Right kidney (tissue), 1 donor: Measurements from ENCODE around the gene NCBP3.
"Not testable (repeated sequence)": the region's sequence is repeated elsewhere in the genome, so short reads cannot be mapped to it uniquely, and the experiment has no call there.

ENCODE experiments used
- DNase-seq: peaks from one replicate; pipeline ENCODE4 v3.0.0-alpha.2; 2016

NCBP3 gene

DNA sequence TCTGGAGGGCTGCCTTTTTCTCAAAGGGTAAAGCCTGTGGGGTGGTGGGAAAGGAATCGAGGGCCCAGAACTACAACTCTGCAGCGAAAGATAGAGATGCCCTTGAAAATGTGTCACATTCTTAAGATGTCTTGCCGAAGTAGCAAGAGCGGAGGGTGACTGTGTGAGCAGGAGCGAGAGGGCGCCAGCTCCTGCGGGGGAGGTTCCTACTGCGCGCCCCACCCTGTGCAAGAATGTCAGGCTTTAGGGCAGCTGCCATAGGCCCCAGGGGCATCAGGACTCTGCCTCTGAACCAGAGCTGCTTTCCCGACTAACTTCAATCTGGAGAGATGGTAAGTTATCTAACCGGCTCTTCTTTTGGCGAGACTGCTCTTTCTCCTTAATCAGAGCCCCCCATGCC lies 33.3 kb downstream of the NCBP3 start:
- no peak for DNase-seq

DNA sequence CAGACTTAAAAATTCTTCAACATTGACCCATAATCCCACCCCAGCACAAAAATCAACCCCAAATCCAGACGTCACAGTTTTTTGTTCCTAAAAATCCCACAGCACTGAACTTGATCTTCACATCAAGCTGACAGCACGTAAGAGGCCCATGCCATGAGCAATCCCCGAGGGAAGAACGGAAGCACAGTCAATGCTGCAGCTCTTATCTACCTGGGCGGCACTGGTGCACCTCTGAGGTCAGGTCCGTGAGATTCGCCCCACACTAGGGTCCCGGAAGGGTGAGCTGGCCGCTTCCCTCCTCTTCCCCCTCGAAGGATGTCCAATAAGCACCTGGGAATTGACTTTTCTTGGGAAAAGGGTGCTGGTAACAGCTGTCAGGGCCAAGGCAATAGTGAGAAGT lies 33.8 kb downstream of the NCBP3 start:
- DNase-seq = no peak

DNA sequence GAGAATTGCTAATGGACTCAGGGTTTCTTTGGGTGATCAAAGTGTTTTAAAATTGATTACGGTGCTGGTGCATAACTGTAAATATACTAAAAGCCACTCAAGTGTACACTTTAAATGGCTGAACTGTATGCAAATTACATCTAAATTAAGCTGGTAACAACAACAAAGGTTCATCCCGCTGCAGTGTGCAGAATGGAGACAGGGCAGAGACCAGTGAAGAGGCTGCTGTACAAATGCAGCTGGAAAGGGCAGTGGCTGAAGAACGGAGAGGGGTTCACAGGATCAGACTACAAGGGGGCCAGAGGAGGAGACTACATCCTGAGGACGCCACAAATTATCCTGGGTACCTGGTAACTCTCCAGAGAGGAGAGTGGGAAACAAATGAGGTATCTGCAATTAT lies 36.0 kb downstream of the NCBP3 start:
- no peak for DNase-seq

DNA sequence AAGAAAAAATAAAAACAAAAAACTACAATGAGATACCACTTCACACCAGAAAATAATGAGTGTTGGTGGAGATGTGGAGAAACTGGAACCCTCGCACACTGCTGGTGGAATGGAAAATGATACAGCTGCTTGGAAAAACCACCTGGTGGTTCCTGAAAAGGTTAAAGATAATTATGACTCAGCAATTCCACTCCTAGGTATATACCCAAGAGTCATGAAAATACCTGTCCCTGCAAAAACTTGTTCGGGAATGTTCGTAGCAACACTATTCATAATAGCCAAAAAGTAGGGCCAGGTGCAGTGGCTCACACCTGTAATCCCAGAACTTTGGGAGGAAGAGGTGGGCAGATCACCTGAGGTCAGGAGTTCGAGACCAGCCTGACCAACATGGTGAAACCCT lies 36.9 kb downstream of the NCBP3 start:
- no peak for DNase-seq

DNA sequence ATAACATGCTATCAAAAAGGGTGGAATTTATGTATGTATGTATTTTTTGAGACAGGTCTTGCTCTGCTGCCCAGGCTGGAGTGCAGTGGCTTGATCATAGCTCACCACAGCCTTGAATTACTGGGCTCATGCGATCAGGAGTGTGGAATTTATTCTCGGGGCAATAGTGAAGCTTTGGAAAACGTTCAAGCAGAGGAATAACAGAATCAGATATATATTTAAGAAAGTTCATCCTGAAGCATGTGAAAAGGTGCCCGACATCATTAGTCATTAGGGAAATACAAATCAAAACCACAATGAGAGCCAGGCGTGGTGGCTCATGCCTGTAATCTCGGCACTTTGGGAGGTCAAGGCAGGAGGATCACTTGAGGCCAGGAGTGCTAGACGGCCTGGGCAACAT lies 37.3 kb downstream of the NCBP3 start:
- DNase-seq = no peak

DNA sequence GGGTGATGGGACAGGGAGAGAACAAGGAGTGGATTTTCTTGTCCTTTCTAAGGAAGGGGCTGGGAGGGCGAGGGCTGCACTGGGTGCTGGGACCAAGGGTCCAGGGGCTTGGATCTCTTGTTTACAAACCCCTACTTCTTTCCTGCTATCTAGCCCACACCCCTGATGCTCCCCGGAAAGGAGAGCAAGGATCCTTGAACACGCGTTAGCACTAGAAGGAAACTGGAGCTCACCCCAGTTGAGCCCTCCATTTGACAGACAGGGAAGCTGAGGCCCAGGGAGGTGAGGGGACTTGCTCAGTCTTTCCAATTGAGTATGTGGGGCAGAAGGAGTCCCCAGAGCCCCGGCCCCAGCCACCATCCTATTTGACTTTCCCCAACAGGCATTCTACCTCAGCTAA lies 40.5 kb downstream of the NCBP3 start:
- no peak for DNase-seq

DNA sequence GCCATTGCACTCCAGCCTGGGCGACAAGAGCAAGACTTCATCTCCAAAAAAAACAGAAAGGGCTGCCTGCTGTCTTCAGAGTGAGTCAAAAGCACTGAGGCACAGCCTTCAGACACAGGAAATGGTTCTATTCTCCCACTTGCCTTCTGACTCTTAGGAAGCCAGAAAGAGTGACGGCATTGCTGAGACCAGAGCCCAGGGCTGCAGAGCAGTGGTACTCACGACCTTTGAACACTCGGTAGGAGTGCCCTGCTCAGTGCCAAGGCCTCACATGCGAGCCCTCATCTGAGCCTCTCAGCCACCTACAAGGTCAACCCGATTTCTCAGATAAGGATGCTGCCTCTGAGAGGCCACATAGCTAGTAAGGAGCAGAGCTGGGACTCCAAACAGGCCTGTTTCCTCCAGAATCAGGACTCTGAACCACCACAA lies 41.5 kb downstream of the NCBP3 start:
- no peak for DNase-seq

DNA sequence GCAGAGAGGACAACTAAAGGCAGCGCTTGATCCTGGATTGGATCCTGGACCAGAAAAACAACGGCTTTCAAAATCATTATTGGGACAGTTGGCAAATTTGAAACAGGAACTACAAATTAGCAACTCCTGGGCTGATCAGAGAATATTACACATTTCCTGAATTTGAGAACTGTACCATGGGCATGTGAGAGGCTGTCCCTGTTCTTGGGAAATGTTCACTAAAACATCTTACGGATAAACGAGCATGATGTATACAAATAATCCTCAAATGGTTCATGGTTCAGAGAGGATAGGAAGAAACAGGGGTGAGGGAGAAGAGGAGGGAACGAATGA lies 42.8 kb downstream of the NCBP3 start:
- no peak for DNase-seq

DNA sequence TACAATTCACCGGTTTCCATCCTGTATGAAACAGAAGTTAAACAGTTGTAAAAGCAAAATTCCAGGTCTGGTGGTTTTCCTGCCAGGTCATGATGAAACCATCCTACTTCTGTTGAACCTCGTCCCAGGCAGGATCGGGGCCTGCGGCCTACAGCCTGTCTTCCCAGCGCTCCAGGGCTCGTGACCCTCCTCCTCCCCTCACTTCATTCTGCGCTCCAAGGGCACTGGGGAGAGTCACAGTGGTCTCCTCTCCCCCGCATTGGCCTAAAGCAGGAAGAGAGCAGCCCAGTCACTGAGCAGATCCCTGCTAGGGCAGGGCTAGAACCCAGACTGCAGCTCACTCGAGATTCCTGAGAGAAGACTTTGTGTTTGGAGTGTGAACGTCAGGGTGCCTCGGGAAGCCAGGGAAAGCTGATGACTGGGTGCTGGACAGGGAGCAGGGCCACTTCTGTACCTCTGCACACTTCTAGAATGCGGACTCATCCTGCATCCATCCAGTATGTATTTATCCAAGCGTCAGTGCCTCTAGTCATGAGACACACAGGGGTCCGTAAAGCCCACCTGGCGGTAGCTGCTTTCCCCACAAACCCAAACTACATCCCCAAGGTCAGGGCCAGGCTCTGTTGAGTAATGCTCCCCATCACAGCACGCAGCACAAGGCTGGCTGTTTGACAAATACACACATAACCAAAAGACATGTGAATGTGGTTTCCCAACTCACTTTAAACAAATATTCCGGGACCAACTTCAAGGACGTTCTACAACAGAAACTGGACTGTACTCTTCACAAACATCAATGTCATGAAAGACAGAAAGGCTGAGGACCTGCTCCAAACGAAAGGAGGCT lies 43.4 kb downstream of the NCBP3 start:
- no peak for DNase-seq

DNA sequence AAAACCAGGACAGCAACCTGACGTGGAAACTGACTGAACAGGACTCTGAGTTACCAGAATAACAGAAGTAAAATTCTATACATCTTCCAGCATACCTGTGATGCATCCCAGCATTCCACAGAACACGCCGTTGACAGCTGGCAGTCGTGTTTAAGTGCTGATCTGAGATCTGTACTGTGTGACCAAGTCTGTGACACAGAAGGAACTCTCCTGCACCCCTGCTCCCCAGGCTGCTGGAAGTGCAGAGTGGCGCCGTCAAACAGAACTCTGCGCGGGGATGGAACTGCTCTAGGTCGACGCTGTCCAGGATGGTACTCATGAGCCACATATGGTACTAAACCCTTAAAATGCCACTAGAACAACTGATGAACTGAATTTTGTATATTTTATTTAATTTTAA lies 44.3 kb downstream of the NCBP3 start:
- DNase-seq = no peak

DNA sequence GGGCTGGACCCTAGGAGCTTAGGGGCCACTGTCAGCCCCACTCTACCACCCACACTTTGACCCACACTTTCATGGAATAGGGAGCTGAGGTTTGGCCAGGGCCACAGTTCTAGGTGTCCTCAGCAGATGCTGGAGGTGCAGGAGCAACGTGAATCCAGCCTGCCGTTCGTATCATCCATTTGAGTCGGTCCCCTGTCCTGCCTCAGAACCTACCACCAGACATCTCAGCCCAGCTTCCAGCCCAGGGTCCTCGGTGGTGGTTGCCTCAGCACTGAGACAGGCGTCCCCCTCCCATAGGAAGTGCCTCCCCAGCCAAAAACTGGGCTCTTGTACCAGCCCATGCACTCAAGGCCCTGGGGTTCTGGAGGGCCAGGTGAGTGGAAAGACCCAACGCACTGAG lies 44.7 kb downstream of the NCBP3 start:
- no peak for DNase-seq

DNA sequence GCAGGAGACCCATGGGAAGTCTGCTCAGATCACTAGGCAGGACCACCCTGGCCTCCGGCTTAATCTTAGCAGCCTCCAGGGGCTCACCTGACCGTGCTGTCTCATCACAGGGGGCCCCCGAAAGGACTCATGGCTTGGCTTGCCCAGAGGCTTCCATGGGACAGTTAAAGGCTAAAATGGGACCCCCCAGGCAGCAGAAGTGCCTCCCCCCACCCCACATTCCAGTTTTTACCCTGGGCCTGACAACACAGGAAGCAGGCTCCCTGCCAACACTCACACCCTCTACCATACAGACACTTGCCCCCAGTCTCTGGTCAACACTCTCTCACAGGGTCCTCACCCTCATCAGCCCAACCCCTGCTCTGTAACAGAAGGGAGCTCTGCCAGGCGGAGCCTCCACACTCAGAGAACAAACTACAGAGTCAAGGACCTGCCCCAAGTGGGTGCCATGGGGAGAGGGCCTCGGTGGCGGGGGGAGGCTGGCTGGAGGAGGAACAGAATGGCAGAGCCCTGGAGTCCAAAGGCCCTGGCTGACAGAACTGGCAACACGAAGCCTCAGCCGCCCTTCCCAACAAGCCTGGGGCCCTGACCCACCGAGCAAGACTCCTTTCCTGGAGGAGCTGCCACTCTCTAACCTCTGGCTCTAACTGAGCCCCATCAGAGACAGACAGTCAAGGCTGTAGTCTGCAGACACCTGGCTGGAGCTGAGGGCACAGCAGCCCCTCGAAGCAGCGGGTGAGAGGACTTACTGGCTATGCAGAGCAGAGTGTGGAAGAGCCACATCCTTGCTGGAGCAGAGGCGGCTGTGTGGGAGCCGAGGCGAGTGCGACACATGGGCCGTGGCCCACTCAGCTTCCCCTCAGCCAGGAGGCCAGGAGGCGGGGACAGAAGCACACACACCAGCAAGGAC lies 45.4 kb downstream of the NCBP3 start, which contains the start of gene ITGAE:
Gene ITGAE (minus strand): TSS at position 827 of the 910 bp plus-strand sequence. CDS start 44 bp downstream, at position 783.
- DNase-seq = no peak

DNA sequence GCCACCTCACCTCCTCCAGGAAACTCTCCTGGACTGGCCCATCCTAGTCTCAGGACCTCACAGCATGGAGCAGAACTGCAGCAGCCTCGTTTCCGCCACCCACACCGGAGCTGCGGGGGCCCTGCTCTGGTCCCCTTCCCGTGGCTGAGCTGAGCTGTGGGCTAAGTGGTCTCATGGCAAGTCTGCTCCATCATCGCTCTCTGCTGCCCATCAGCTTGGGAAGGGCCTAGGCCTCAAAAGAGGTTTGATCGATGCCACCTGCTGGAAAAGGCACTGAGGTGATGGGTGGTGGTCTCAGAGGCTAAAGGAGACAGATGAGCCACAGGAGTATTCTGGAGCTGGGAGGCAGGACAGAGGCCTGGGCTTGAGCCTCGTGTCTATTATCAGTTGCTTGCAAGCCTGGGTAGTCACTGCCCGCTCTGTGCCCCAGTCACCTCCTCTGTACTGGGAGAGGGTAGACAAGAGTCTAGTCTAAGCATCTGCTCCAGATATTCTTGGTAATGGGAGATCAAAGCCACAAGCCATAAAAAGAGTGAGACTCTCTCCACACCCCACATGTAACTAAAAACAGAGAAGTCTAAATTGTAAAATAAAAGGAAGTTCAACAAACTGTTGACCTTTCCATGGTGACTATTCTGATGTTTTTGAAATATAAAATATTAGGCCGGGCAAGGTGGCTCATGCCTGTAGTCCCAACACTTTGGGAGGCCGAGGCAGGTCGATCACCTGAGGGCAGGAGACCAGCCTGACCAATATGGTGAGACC lies 46.7 kb downstream of the NCBP3 start:
- no peak for DNase-seq

DNA sequence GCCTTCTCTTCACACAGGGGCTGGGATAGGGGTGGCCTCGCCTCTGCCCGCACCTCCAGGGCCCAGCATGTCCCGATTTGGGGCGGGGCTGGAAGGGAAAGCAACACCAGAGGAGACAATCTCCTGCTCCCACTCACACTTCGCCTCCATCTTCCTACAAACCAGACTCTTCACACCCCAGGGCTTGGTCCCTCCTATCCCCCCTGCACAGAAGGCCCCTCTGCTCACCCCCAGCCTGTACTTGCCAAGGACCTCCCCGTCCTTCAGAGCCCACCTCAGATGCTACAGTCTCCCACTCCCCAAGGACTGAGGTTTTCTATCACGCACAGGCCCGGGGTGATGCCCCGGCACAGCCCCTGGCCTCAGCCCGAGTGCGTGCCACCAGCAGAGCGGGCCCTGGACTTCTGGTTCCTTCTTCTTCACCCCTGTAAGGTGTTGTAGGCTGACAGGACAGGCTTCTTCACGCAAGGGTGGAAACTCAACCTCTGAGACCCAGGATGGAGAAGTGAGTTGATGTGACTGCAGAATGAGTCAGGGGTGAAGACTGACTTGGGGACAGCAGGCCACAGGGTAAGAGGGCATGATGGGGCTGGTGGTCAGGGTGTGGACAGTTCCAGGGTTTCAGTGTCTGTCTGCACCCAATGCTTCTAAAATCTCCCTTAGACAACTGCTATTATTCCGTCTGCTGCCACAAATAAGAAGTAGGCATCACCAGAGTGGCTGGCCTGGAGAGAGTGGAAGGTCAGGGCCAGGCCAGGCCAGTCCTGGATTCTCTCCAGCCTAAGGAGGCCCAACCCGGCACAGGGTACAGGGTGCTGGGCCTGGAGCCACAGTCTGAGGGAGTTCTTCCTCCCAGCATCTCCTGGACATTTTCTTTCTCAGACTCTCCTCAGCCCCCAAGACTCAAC lies 47.5 kb downstream of the NCBP3 start:
- no peak for DNase-seq

DNA sequence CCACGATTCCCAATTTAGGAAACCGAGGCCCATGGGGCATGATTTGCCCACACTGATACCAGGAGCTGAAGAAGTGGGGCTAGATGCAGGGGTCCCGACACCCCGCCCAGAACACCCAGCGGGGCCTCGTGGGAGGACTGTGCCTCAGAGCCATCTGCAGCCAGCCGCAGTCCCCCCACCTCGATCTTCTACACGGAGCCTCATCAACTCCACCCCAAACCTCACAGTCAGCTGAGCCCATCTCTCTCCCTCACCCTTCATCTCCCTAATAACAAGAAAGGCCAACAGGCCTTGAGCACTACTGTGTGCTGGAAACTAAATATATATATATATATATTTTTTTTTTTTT lies 49.2 kb downstream of the NCBP3 start:
- no peak for DNase-seq

DNA sequence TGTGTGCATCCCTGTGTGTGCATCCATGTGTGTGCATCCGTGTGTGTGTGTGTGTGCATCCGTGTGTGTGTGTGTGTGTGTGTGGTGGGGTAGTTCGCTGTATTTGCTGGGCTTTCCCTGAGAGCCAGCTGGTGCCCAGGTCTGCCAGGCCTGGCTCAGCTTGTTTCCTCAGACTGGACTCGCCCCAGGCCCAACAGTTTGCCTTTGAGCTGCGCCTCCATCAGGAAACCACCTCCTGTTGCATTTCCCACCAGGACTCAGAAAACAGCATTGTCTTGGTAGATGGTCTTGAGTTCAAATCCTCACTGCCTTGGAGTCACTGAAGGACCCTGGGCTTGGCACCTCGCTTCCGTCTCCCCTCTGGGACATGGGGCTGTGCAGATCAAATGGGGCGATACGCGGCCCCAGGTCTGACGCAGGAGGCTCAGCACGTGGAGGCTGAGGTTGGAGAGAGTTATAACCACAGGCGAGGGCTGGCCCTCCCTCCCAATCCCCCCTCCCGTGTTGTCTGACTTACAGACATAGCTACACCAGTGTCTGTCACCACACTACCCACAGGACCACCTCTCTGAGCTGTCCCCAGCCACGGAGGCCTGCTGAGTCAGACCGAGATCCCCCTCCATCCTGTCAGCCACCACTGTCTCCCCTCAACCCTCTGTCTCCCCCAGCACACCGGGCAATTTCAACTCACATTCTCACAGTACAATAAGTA lies 49.8 kb downstream of the NCBP3 start:
- no peak for DNase-seq

DNA sequence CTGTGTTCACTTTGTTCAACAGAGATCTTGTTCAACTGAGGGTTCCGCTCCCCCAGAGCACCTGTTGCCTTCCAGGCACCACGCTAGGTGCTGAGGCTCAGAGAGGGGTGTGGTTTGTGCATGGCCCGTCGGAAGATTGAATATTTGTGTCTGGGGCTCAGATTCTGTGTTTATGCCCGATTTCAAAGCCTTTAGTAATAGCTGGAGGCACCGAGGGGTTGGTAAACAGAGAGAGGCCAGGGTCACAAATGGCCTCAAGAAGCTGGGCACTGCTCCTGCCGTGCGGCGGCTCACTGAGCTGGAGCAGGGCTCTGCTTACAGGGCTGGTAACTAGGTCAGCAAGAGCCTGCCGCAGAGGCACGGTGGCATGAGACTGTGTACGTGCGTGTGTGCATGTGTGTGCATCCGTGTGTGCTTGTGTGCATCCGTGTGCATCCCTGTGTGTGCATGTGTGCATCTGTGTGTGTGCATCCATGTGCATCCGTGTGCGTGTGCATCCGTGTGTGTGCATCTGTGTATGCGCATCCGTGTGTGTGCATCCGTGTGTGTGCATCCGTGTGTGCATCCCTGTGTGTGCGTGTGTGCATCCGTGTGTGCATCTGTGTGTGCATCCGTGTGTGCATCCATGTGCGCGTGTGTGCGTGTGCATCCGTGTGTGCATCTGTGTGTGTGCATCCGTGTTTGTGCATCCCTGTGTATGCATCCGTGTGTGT lies 50.5 kb downstream of the NCBP3 start:
- no peak for DNase-seq

DNA sequence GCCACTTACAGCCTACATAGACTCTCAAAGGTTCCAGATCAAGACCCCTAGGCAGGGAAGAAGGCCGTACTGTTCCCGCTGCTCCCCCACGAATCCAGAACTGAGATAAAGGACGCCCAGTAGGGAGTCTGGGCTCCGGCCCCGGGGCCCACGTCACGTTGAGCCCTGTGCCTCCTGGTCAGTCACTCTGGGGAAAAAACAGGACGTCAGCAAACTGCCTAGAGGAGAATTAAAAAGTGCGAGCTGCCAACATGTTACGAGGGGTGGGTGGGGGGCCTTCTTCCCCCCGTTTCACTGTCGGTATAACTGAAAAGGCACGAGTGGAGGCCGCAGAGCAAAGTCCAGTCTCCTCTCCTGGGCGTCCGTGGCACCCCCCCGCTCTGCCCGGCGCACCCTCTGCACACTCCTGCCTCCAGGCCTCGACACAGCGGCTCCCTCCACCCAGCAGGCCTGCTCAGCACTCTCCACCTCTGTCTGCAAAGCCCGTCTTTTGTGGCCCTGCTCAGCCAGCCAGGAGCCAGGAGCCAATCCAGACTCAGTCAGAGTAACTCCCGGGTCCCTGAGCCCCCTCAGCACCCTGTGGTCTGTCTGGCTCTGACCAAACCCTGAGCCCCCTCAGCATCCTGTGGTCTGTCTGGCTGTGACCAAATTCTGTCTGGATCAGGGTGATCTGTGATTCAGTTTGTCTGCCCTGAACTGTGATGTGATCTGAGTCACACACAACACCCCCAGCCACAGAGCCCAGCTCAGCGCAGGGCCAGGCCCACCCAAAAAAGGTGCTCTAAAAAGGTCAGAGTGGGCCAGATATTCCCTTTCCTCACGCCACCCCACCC lies 51.3 kb downstream of the NCBP3 start:
- no peak for DNase-seq

DNA sequence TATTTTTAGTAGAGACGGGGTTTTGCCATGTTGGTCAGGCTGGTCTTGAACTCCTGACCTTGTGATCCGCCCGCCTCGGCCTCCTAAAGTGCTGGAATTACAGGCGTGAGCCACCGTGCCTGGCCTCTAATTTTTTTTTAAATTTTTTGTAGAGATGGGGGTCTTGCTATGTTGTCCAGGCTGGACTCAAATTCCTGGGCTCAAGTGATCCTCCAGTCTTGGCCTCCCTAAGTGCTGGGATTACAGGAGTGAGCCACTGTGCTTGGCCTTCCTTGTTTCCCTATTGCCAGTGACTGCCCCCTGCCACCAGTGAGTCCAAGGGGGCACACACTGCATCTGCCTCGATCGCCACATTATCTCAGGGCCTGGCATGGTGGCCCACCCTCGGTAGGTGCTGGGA lies 51.9 kb downstream of the NCBP3 start:
- DNase-seq = not testable (repeated sequence)
